Right cardiac atrium (tissue), 5 donors: ENCODE data around the gene SBK1. TPM values are rescaled to one million over a fixed set of nuclear protein-coding genes. Genes with fewer than 3 reads are reported as not detected.
"Not testable (repeated sequence)": the region's sequence is repeated elsewhere in the genome, so short reads cannot be mapped to it uniquely, and the experiment has no call there.

ENCODE experiments used
- ATAC-seq, 2 donors: fragments of 200-7000 bp; cut with Tn5 transposase; one replicate each; pipeline versions ENCODE4 v1.8.0 to v1.9.1; 2020; ENCODE audit warnings: moderate library complexity in 2 of 2, mild to moderate bottlenecking in 1 of 2
- DNase-seq, 3 donors: peaks; one replicate each; pipeline ENCODE4 v3.0.0-alpha.2; 2020
- H3K27ac ChIP-seq: one replicate; pipeline ENCODE4 v1.5.1; 2013; ENCODE audit warnings: mild to moderate bottlenecking, low read length, control low read depth, moderate library complexity
- H3K27me3 ChIP-seq: one replicate; pipeline ENCODE4 v1.6.1; 2013; ENCODE audit not compliant: control insufficient read depth, insufficient read depth
- H3K4me1 ChIP-seq: one replicate; pipeline ENCODE4 v1.6.1; 2013; ENCODE audit warnings: low read length; ENCODE audit not compliant: control insufficient read depth, insufficient read depth
- H3K4me3 ChIP-seq: one replicate; pipeline ENCODE4 v1.5.1; 2013; ENCODE audit warnings: low read length, control low read depth
- H3K9me3 ChIP-seq: one replicate; pipeline ENCODE4 v1.6.1; 2013; ENCODE audit warnings: low read length; ENCODE audit not compliant: control insufficient read depth
- WGBS: extraction: QIAGEN DNeasy Blood & Tissue Kit; methylation state at CpG from one replicate; pipeline ENCODE4 v1.1.7; 2013; 5-methylcytosine and 5-hydroxymethylcytosine counted together
- intact Hi-C, 4 donors: fragments of 100-400 bp; cut with DNase I; formaldehyde crosslinking; loops; one replicate each; pipeline versions ENCODE4 v1.11.0 to v1.14.0; 2022 to 2023
- long read RNA-seq, 4 donors: library from polyadenylated mRNA; unstranded; transcript quantifications; one replicate each; pipeline ENCODE4 v2.0.0, GENCODE V29; 2020 to 2021
- polyA plus RNA-seq: library from polyadenylated mRNA; stranded (reverse); fragments of 200-250 nt; gene quantifications from one replicate; pipeline ENCODE4 v1.2.3, GENCODE V29; 2013
- total RNA-seq, 4 donors: library from RNA; stranded (reverse); fragmentation: NEBNext Ultra II Directional; extraction: Animal tissue kit (Norgen Biotek cat#: 25700); gene quantifications; one replicate each; pipeline ENCODE4 v1.2.1, GENCODE V29; 2021
- donor health status: healthy with polysubstance abuse.
- donor health status: DM: no; HTN: yes; CAD: no.
- donor health status: DM: no; HTN: no; CAD: no.
- donor health status: DM: no; HTN: yes; CAD: no; lungs with severe emphysema.
- donor health status: DM: yes; HTN: yes; CAD: no.

The SBK1 gene
- total RNA-seq (1 to 10 TPM in 2 of 4 donors, under 1 TPM in 2; 0.19 to 1.3 (median 0.99) TPM), polyA plus RNA-seq (1.2 TPM)
- long read RNA-seq, donor 1, partial matches to known transcripts = 0 of 1 reads
- long read RNA-seq, donor 1, other reads (novel, unspliced or antisense) = 1 of 1 reads
- long read RNA-seq, donor 2, partial matches to known transcripts = 1 of 2 reads
- long read RNA-seq, donor 2, other reads (novel, unspliced or antisense) = 1 of 2 reads
- long read RNA-seq, donor 3 = 0 reads
- long read RNA-seq, donor 4, partial matches to known transcripts = 2 of 2 reads
- long read RNA-seq, donor 4, other reads (novel, unspliced or antisense) = 0 of 2 reads

- intact Hi-C loops = no loop called here
- WGBS = 1% methylated on average over 88 of the region's 88 CpGs
- H3K27me3 ChIP-seq = no peaks in the 10 kb centered on the region
- DNase-seq (peak; percentile 62 to 88 (median 86)), ATAC-seq (peak; percentile 90 to 93)
- no peaks in the 10 kb centered on the region for H3K9me3 ChIP-seq
- peak within 1 kb of the TSS; percentile 23 for H3K27ac ChIP-seq
- H3K4me3 ChIP-seq = peak within 1 kb of the TSS; percentile 82
- H3K4me1 ChIP-seq = no peaks in the 10 kb centered on the region
These were observed at the start of gene SBK1 for GRCh38 chr16:28291651-28292626. TSS of gene SBK1 (plus strand) at chr16:28292525. CDS start at chr16:28317392, 24,867 bp downstream.

DNA sequence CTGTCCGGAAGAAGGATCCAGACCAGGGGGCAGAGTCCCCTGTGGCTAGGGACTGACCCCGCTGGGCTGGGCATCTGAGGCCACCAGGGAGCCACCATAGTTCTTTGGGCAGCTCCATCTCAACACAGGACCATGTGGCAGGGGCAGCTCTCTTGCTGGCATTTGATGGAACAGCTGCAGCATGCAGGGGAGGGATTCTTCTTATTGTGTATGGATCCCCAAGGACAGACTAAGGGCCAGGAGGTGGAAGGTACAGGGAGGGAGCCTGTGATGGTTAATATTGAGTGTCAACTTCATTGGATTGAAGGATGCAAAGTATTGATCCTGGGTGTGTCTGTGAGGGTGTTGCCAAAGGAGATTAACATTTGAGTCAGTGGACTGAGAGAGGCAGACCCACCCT lies 42.8 kb upstream of the SBK1 start:
- H3K4me1 ChIP-seq, H3K27ac ChIP-seq: not testable (repeated sequence)
- 78% methylated on average over 2 of the region's 2 CpGs for WGBS

DNA sequence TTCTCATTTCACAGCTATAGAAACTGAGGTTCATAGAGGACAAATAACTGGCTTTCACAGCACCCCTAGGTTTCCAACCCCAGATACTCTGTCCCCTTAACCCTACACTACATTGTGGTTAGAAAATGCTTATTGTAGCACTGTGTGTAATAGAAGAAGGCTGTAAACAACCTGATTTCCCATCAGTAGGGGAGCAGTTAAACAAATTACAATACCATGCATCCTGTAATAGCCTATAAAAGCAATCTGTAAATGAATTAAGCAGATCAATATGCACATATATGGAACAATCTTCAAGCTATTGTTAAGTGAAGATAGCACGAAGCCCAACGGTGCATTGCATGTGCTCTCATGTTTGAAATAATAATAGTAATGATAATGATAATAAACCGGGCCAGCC lies 41.3 kb upstream of the SBK1 start:
- Histone ChIP-seq H3K4me3 (no peak overlapping the region), H3K27ac (no peak overlapping the region), H3K27me3 (no peaks in the 10 kb centered on the region), H3K4me1 (no peaks in the 10 kb centered on the region), H3K9me3 (no peaks in the 10 kb centered on the region)
- no peak for DNase-seq
- intact Hi-C loops = no loop called here
- ATAC-seq = no peak
- 52% methylated on average over 3 of the region's 3 CpGs for WGBS

More for the DNA sequence above, 42.8 kb upstream of the SBK1 start:
- ATAC-seq, intact Hi-C loops, H3K27me3 ChIP-seq, H3K9me3 ChIP-seq, DNase-seq, H3K4me3 ChIP-seq: not testable (repeated sequence)

DNA sequence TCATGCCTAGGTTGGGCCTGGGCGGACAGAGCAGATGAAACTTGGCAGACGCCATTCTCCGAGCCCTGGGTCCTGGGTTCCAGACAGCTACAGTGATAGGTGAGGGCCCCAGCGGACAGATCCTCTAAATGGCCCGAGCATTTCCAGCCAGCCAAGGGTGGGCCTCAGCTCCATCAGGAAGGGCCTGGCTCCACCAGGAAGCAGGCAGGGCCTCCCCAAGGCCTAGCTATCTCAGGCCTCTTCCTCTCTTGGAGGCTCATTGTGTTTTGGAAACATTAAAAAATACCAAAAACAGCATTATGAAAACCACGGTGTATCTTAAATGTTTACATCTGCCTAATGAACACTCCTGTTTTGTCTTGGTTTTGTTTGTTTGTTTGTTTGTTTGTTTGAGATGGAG lies 38.2 kb upstream of the SBK1 start:
- no peak for ATAC-seq
- 83% methylated on average over 6 of the region's 6 CpGs for WGBS
- H3K27ac ChIP-seq = no peak overlapping the region
- no peak overlapping the region for H3K4me3 ChIP-seq
- H3K4me1 ChIP-seq = no peaks in the 10 kb centered on the region
- no peaks in the 10 kb centered on the region for H3K27me3 ChIP-seq
- H3K9me3 ChIP-seq = no peaks in the 10 kb centered on the region
- intact Hi-C loops = no loop called here
- no peak for DNase-seq

- Histone ChIP-seq H3K4me3 (no peak overlapping the region), H3K27me3 (no peaks in the 10 kb centered on the region), H3K4me1 (no peaks in the 10 kb centered on the region), H3K27ac (no peak overlapping the region), H3K9me3 (no peaks in the 10 kb centered on the region)
- no peak for DNase-seq
- intact Hi-C loops = no loop called here
- no peak for ATAC-seq
- WGBS = 86% methylated on average over 12 of the region's 12 CpGs
These were observed 36.5 kb upstream of the SBK1 start for GRCh38 chr16:28255838-28256237.

DNA sequence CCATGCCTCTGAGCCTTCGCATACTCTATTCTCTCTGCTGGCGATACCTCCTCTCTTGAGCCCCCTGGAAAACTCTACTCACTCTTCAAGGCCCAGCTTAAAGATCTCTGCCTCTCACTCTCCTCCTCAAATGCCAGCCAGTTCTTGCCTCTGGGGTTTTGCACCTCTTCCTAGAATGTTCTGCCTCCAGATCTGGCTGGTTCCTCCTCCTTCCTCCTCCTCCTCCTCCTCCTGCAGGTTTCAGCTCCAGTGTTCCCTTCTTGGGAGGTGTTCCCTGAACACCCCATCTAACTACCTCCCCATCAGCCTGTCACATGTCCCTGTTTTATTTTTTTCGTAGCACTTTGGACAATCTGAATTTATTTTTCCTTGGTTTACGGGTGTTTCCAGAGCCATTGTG lies 35.1 kb upstream of the SBK1 start:
- H3K27ac ChIP-seq = no peak overlapping the region
- 80% methylated on average over 4 of the region's 4 CpGs for WGBS
- H3K4me3 ChIP-seq = no peak overlapping the region
- ATAC-seq (no peak), DNase-seq (no peak)
- intact Hi-C loops = no loop called here
- no peaks in the 10 kb centered on the region for H3K27me3 ChIP-seq
- H3K9me3 ChIP-seq = no peaks in the 10 kb centered on the region
- H3K4me1 ChIP-seq = no peaks in the 10 kb centered on the region

DNA sequence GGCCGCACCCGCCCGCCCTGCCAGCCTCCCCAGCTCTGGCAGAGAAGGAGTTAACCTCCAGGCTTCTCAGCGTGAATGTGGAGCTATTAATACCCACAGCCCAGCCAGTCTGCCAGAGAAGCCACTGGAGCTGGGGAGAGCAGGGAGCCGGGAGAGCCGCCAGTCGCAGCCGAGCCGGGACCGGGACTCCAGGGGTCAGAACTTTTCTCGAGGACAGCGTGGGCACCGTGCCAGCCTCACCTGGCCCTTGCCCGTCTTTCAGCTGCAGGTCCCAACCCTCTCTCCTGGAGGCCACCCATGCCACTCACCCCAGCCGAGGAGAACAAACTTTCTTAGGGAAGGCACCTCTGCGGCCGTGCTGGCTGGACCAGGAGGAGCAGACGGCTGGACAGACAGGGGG lies 33.8 kb upstream of the SBK1 start:
- Histone ChIP-seq H3K4me3 (peak overlapping the region; percentile 18), H3K4me1 (no peaks in the 10 kb centered on the region), H3K27ac (peak overlapping the region; percentile 24), H3K9me3 (no peaks in the 10 kb centered on the region), H3K27me3 (no peaks in the 10 kb centered on the region)
- 10% methylated on average over 18 of the region's 18 CpGs for WGBS
- DNase-seq (peak; percentile 42 to 84 (median 80)), ATAC-seq (peak; percentile 74 to 84)
- intact Hi-C loops = no loop called here

GRCh38 chr16:28259091-28259780 lies 33.1 kb upstream of the SBK1 start:
- no peaks in the 10 kb centered on the region for H3K4me1 ChIP-seq
- ATAC-seq (peak; percentile 12), DNase-seq (no peak)
- H3K4me3 ChIP-seq = peak overlapping the region; percentile 18
- no peak overlapping the region for H3K27ac ChIP-seq
- H3K27me3 ChIP-seq = no peaks in the 10 kb centered on the region
- no peaks in the 10 kb centered on the region for H3K9me3 ChIP-seq
- 49% methylated on average over 29 of the region's 29 CpGs for WGBS
- intact Hi-C loops = no loop called here

- WGBS = 67% methylated on average over 7 of the region's 7 CpGs
- no peak overlapping the region for H3K27ac ChIP-seq
- H3K27me3 ChIP-seq = no peaks in the 10 kb centered on the region
- no peaks in the 10 kb centered on the region for H3K4me1 ChIP-seq
- intact Hi-C loops = no loop called here
- H3K9me3 ChIP-seq = no peaks in the 10 kb centered on the region
- no peak overlapping the region for H3K4me3 ChIP-seq
- no peak for ATAC-seq
- no peak for DNase-seq
These were observed 32.6 kb upstream of the SBK1 start for GRCh38 chr16:28259781-28260150.

- DNase-seq = no peak
- intact Hi-C loops = no loop called here
- ATAC-seq = peak; percentile 19 to 27
- Histone ChIP-seq H3K27ac (no peak overlapping the region), H3K9me3 (no peaks in the 10 kb centered on the region), H3K27me3 (no peaks in the 10 kb centered on the region), H3K4me1 (no peaks in the 10 kb centered on the region), H3K4me3 (no peak overlapping the region)
- 94% methylated on average over 1 of the region's 1 CpG for WGBS
These were observed 32.1 kb upstream of the SBK1 start for GRCh38 chr16:28260193-28260592.

- H3K9me3 ChIP-seq = no peaks in the 10 kb centered on the region
- H3K4me3 ChIP-seq = no peak overlapping the region
- DNase-seq (peak in 1 of 3 donors; percentile 69), ATAC-seq (peak; percentile 27 to 51)
- 39% methylated on average over 4 of the region's 4 CpGs for WGBS
- intact Hi-C loops = no loop called here
- H3K27me3 ChIP-seq = no peaks in the 10 kb centered on the region
- no peak overlapping the region for H3K27ac ChIP-seq
- no peaks in the 10 kb centered on the region for H3K4me1 ChIP-seq
These were observed 30.4 kb upstream of the SBK1 start for GRCh38 chr16:28261942-28262341.
